Caco-2 (cell line): ENCODE measurements around the gene FSHR. TPM values are rescaled to one million over a fixed set of nuclear protein-coding genes. Genes with fewer than 3 reads are reported as not detected.

ENCODE experiments used
- BruUV-seq: library from RNA; stranded (reverse); fragments of 400-500 nt; replicated peaks from 2 replicates; lab custom pipeline; 2021; lab: Mats Ljungman, UMichigan
- CTCF ChIA-PET: fragments of 300-600 bp; sonication (Branson Sonifier 250); formaldehyde crosslinking; loops from one replicate; lab custom pipeline; 2022; ENCODE audit warnings: antibody characterized with exemption; lab: Charles Lee
- POLR2A ChIA-PET: fragments of 300-600 bp; sonication (Branson Sonifier 250); formaldehyde crosslinking; loops from one replicate; lab custom pipeline; 2022; ENCODE audit warnings: antibody characterized with exemption; lab: Charles Lee
- DNase-seq, 2 experiments: peaks; one replicate each; pipeline versions ENCODE4 v3.0.0 to v3.0.0-alpha.2; 2020 to 2022
- H3K27me3 ChIP-seq: replicated peaks from 2 replicates; pipeline ENCODE4 v1.6.0; 2011; ENCODE audit warnings: low read length; ENCODE audit not compliant: control insufficient read depth, insufficient read depth
- H3K36me3 ChIP-seq: 2 replicates; pipeline ENCODE4 v1.5.1; 2011; ENCODE audit warnings: low read length; ENCODE audit not compliant: control insufficient read depth, insufficient read depth
- H3K4me1 ChIP-seq: fragments of 250-450 bp; sonication (Bioruptor Pico); 2 replicates; pipeline ENCODE4 v1.5.1; 2020; ENCODE audit warnings: mild to moderate bottlenecking
- H3K4me3 ChIP-seq: 2 replicates; pipeline ENCODE4 v1.5.1; 2011; ENCODE audit warnings: low read depth, mild to moderate bottlenecking, control low read depth, low read length
- H3K9me3 ChIP-seq: fragments of 250-450 bp; sonication (Bioruptor Pico); 2 replicates; pipeline ENCODE4 v1.5.1; 2020; ENCODE audit warnings: mild to moderate bottlenecking, moderate library complexity
- H3K27ac Mint-ChIP-seq: one replicate; pipeline ENCODE4 v1.8.0; 2022; ENCODE audit warnings: mixed read lengths; ENCODE audit not compliant: unreplicated experiment
- H3K27me3 Mint-ChIP-seq: one replicate; pipeline ENCODE4 v1.8.0; 2022; ENCODE audit warnings: mixed read lengths; ENCODE audit not compliant: insufficient read depth, unreplicated experiment
- H3K36me3 Mint-ChIP-seq: one replicate; pipeline ENCODE4 v1.8.0; 2022; ENCODE audit warnings: mild to moderate bottlenecking, mixed read lengths; ENCODE audit not compliant: insufficient read depth, unreplicated experiment
- H3K4me1 Mint-ChIP-seq: one replicate; pipeline ENCODE4 v1.8.0; 2022; ENCODE audit warnings: low read depth, mixed read lengths; ENCODE audit not compliant: unreplicated experiment
- H3K4me3 Mint-ChIP-seq: one replicate; pipeline ENCODE4 v1.8.0; 2022; ENCODE audit warnings: mild to moderate bottlenecking, moderate library complexity, mixed read lengths; ENCODE audit not compliant: unreplicated experiment
- H3K9me3 Mint-ChIP-seq: one replicate; pipeline ENCODE4 v1.8.0; 2022; ENCODE audit warnings: mixed read lengths; ENCODE audit not compliant: unreplicated experiment
- intact Hi-C: fragments of 100-400 bp; cut with micrococcal nuclease; formaldehyde crosslinking; loops from one replicate; pipeline ENCODE4 v1.10.0; 2022; ENCODE audit not compliant: unreplicated experiment
- total RNA-seq: library from RNA; stranded (reverse); gene quantifications from 2 replicates; pipeline ENCODE4 v1.2.3, GENCODE V29; 2022
- TF ChIP-seq, protein P1 (sequence below), 2 experiments: fragments of 200-600 bp in 1 of 2; IDR thresholded peaks; 1 replicate in 1 of 2; 2 replicates in 1 of 2; pipeline versions ENCODE4 v1.5.1 to v1.8.0; 2011 to 2022; ENCODE audit warnings: antibody characterized with exemption in 1 of 2, control low read depth in 1 of 2, inconsistent platforms in 1 of 2, low read depth in 1 of 2, low read length in 1 of 2, mild to moderate bottlenecking in 1 of 2, moderate library complexity in 1 of 2; ENCODE audit not compliant: insufficient read depth in 1 of 2, severe bottlenecking in 1 of 2, unreplicated experiment in 1 of 2

Gene FSHR
- total RNA-seq, 1 experiment from 2014 or later: 0.41 TPM

GRCh38 chr2:48998449-48998848, 155.9 kb downstream of the FSHR start:
- DNase-seq: no peak
- no TSS peak for BruUV-seq
- intact Hi-C loops: no loop called here
- no peaks in the 10 kb centered on the region for H3K9me3 Mint-ChIP-seq
- Histone ChIP-seq H3K4me3 (no peak overlapping the region), H3K36me3 (no peaks in the 10 kb centered on the region), H3K27me3 (no peaks in the 10 kb centered on the region), H3K4me1 (peaks cover 26% of the 10 kb centered on the region), H3K9me3 (no peaks in the 10 kb centered on the region; the same call in 1 of the 2 replicates)
- H3K27me3 Mint-ChIP-seq: peaks cover 7% of the 10 kb centered on the region
- ChIA-PET CTCF (no interaction called here), POLR2A (no interaction called here)
- TF ChIP-seq, protein P1, sequence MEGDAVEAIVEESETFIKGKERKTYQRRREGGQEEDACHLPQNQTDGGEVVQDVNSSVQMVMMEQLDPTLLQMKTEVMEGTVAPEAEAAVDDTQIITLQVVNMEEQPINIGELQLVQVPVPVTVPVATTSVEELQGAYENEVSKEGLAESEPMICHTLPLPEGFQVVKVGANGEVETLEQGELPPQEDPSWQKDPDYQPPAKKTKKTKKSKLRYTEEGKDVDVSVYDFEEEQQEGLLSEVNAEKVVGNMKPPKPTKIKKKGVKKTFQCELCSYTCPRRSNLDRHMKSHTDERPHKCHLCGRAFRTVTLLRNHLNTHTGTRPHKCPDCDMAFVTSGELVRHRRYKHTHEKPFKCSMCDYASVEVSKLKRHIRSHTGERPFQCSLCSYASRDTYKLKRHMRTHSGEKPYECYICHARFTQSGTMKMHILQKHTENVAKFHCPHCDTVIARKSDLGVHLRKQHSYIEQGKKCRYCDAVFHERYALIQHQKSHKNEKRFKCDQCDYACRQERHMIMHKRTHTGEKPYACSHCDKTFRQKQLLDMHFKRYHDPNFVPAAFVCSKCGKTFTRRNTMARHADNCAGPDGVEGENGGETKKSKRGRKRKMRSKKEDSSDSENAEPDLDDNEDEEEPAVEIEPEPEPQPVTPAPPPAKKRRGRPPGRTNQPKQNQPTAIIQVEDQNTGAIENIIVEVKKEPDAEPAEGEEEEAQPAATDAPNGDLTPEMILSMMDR (IDR thresholded peaks at IDR 0.05; ENCODE audit: insufficient read depth in 1 of 2, low read depth in 1 of 2, low read length in 1 of 2, severe bottlenecking in 1 of 2, unreplicated experiment in 1 of 2): no peak
- no peaks in the 10 kb centered on the region for H3K36me3 Mint-ChIP-seq
- no peak overlapping the region for H3K27ac Mint-ChIP-seq
- no peak overlapping the region for H3K4me3 Mint-ChIP-seq
- H3K4me1 Mint-ChIP-seq: peaks cover 18% of the 10 kb centered on the region

DNA sequence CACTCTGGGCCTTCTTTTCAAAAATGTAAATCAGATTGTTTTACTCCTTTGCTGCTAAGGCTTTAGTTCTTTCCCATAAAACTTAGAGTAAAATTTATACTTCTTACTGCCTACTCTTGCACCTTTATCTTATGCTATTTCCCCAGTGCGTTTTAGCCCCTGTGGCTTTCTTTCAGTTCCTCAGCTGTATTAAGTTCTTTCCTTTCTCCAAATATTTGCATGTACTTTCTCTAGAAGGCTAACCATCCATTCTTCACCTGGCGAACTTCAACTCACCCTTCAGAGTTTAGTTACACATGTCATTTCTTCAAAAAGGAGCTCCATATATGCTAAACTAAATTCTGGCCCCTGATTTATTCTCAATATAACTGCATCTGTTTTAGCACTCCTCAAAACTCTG, 160.7 kb downstream of the FSHR start:
- no peaks in the 10 kb centered on the region for H3K4me1 ChIP-seq
- ChIA-PET CTCF (no interaction called here), POLR2A (no interaction called here)
- Mint-ChIP-seq H3K27ac (no peak overlapping the region), H3K4me1 (no peaks in the 10 kb centered on the region), H3K4me3 (no peak overlapping the region), H3K36me3 (no peaks in the 10 kb centered on the region), H3K9me3 (no peaks in the 10 kb centered on the region), H3K27me3 (peaks cover 9% of the 10 kb centered on the region)
- TF ChIP-seq, protein P1 (IDR thresholded peaks at IDR 0.05; ENCODE audit: insufficient read depth in 1 of 2, low read depth in 1 of 2, low read length in 1 of 2, severe bottlenecking in 1 of 2, unreplicated experiment in 1 of 2): no peak
- H3K4me3 ChIP-seq: no peak overlapping the region
- DNase-seq: no peak
- no peaks in the 10 kb centered on the region; the same call in 1 of the 2 replicates for H3K9me3 ChIP-seq
- H3K27me3 ChIP-seq: no peaks in the 10 kb centered on the region
- intact Hi-C loops: no loop called here
- BruUV-seq: no TSS peak
- H3K36me3 ChIP-seq: no peaks in the 10 kb centered on the region

DNA sequence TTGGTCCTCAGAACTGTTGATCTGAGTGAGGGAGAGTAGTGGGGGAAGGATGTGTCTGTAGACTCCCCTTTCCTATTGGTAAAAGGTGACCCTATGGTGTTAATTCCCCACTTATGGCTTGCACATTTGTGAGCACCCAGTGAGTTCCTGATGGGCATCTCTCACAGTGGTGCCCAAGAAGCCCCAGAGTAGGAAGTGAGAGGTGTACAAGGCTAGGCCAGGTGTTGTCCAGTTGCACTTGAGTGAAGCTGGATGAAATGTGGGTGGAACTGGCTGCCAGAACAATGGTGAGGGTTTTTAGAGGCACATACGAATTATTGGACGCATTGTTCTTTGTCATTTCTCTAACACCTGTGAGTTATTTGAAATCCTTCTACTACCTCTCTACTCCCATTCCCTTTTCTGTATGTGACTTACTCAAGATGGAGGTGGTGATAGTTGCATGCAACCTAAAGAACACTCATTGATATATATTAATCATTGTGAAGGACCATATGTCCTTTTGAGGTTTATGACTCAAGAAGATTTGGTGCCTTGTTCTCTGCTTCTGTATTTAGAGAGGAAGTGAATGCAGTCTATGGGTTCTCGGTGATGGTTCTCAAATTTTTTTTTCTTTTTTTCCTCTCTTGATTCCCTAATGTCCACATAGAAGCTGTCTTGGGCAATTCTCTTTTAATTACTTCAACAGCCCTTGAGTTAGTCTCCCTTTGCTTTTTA, 162.7 kb downstream of the FSHR start:
- POLR2A ChIA-PET: no interaction called here
- intact Hi-C loops: no loop called here
- Mint-ChIP-seq H3K27me3 (peaks cover 9% of the 10 kb centered on the region), H3K36me3 (no peaks in the 10 kb centered on the region), H3K9me3 (no peaks in the 10 kb centered on the region), H3K27ac (no peak overlapping the region), H3K4me1 (no peaks in the 10 kb centered on the region), H3K4me3 (no peak overlapping the region)
- Histone ChIP-seq H3K4me1 (no peaks in the 10 kb centered on the region), H3K4me3 (no peak overlapping the region), H3K27me3 (no peaks in the 10 kb centered on the region), H3K36me3 (no peaks in the 10 kb centered on the region), H3K9me3 (no peaks in the 10 kb centered on the region; the same call in 1 of the 2 replicates)
- TF ChIP-seq, protein P1 (IDR thresholded peaks at IDR 0.05; ENCODE audit: insufficient read depth in 1 of 2, low read depth in 1 of 2, low read length in 1 of 2, severe bottlenecking in 1 of 2, unreplicated experiment in 1 of 2): no peak
- no TSS peak for BruUV-seq
- no peak for DNase-seq
- CTCF ChIA-PET: no interaction called here
